ENCODE measurements around the gene SDE2. TPM values are rescaled to one million over a fixed set of nuclear protein-coding genes. Genes with fewer than 3 reads are reported as not detected.
A peak's percentile ranks its signal among the peaks of the same experiment; 100 is the strongest.

Gene SDE2
- total RNA-seq, result 10 to 100 TPM; 19.7 to 37.2 (median 26.5) TPM

GRCh38 chr1:225999227-225999911, at the start of gene SDE2:
SDE2 (minus strand) TSS chr1:225999343; CDS start chr1:225999312, 31 bp downstream.
- Histone ChIP-seq H3K4me3 (peak within 1 kb of the TSS; percentile 85), H3K27me3 (no peaks in the 10 kb centered on the region), H3K9me3 (no peaks in the 10 kb centered on the region), H3K36me3 (peaks cover 10% of the 10 kb centered on the region), H3K27ac (peak within 1 kb of the TSS; percentile 98), H3K4me1 (peaks cover 68% of the 10 kb centered on the region)
- 1% methylated on average over 19 of the region's 53 CpGs for WGBS
- DNase-seq (ENCODE audit: low spot score in 2 of 2), result peak; percentile 100
- TF ChIP-seq EP300 (IDR thresholded peaks at IDR 0.05) (no peak), POLR2A (IDR thresholded peaks at IDR 0.05) (peak; percentile 85 to 95), POLR2AphosphoS5 (IDR thresholded peaks at IDR 0.05) (peak; percentile 73 to 87 (median 73)), CTCF (IDR thresholded peaks at IDR 0.05) (no peak)

- Histone ChIP-seq H3K27ac (no peak overlapping the region), H3K4me1 (peaks cover 3% of the 10 kb centered on the region), H3K27me3 (no peaks in the 10 kb centered on the region), H3K36me3 (peaks cover 3% of the 10 kb centered on the region), H3K4me3 (no peak overlapping the region), H3K9me3 (no peaks in the 10 kb centered on the region)
- no peak for TF ChIP-seq EP300 (IDR thresholded peaks at IDR 0.05)
- TF ChIP-seq POLR2AphosphoS5 (IDR thresholded peaks at IDR 0.05), result no peak
- TF ChIP-seq POLR2A (IDR thresholded peaks at IDR 0.05), result no peak
- no peak for TF ChIP-seq CTCF (IDR thresholded peaks at IDR 0.05)
- no peak for DNase-seq (ENCODE audit: low spot score in 2 of 2)
- 45% methylated on average over 1 of the region's 1 CpG for WGBS
Measured at GRCh38 chr1:226048886-226049285, 49.7 kb upstream of the SDE2 start.

GRCh38 chr1:226047495-226047894, 48.4 kb upstream of the SDE2 start:
- WGBS, result 33% methylated on average over 1 of the region's 1 CpG
- no peak overlapping the region for H3K4me3 ChIP-seq
- H3K4me1 ChIP-seq, result peaks cover 3% of the 10 kb centered on the region
- no peaks in the 10 kb centered on the region for H3K27me3 ChIP-seq
- peaks cover 3% of the 10 kb centered on the region for H3K36me3 ChIP-seq
- no peaks in the 10 kb centered on the region for H3K9me3 ChIP-seq
- H3K27ac ChIP-seq, result no peak overlapping the region
- TF ChIP-seq POLR2A (IDR thresholded peaks at IDR 0.05) (no peak), CTCF (IDR thresholded peaks at IDR 0.05) (no peak), POLR2AphosphoS5 (IDR thresholded peaks at IDR 0.05) (no peak)
- DNase-seq (ENCODE audit: low spot score in 2 of 2), result no peak

- Histone ChIP-seq H3K4me3 (no peak overlapping the region), H3K36me3 (peaks cover 3% of the 10 kb centered on the region), H3K9me3 (no peaks in the 10 kb centered on the region), H3K27ac (no peak overlapping the region), H3K4me1 (peaks cover 3% of the 10 kb centered on the region), H3K27me3 (no peaks in the 10 kb centered on the region)
- TF ChIP-seq POLR2A (IDR thresholded peaks at IDR 0.05) (no peak), CTCF (IDR thresholded peaks at IDR 0.05) (no peak), EP300 (IDR thresholded peaks at IDR 0.05) (no peak), POLR2AphosphoS5 (IDR thresholded peaks at IDR 0.05) (no peak)
- DNase-seq (ENCODE audit: low spot score in 2 of 2), result no peak
- 82% methylated on average over 6 of the region's 6 CpGs for whole genome bisulfite sequencing
Measured at GRCh38 chr1:226046240-226046639, 47.1 kb upstream of the SDE2 start.

- WGBS, result 70% methylated on average over 4 of the region's 4 CpGs
Measured at GRCh38 chr1:226044514-226045101, 45.5 kb upstream of the SDE2 start.

More at GRCh38 chr1:226044514-226045101, 45.5 kb upstream of the SDE2 start:
- no peaks in the 10 kb centered on the region for H3K27me3 ChIP-seq
- H3K4me1 ChIP-seq, result peaks cover 3% of the 10 kb centered on the region
- no peaks in the 10 kb centered on the region for H3K36me3 ChIP-seq
- DNase-seq (ENCODE audit: low spot score in 2 of 2), result no peak
- TF ChIP-seq POLR2A (IDR thresholded peaks at IDR 0.05), result no peak
- no peak for TF ChIP-seq CTCF (IDR thresholded peaks at IDR 0.05)
- TF ChIP-seq EP300 (IDR thresholded peaks at IDR 0.05), result no peak
- TF ChIP-seq POLR2AphosphoS5 (IDR thresholded peaks at IDR 0.05), result no peak
- no peak overlapping the region for H3K4me3 ChIP-seq
- no peak overlapping the region for H3K27ac ChIP-seq
- H3K9me3 ChIP-seq, result no peaks in the 10 kb centered on the region
